ENCODE results near the gene ITPKA.
A peak's percentile ranks its signal among the peaks of the same experiment; 100 is the strongest.
"Not testable (repeated sequence)": the region's sequence is repeated elsewhere in the genome, so short reads cannot be mapped to it uniquely, and the experiment has no call there.

The ITPKA gene

GRCh38 chr15:41493205-41493901, at the start of gene ITPKA:
ITPKA (plus strand) TSS chr15:41493874; CDS start chr15:41493928, 54 bp downstream.
- DNase-seq (ENCODE audit: low read depth in 2 of 2), result peak; percentile 55 to 75

- DNase-seq (ENCODE audit: low read depth in 2 of 2), result no peak
These were observed 48.3 kb upstream of the ITPKA start for GRCh38 chr15:41445399-41445798.

- no peak for DNase-seq (ENCODE audit: low read depth in 2 of 2)
These were observed 31.4 kb upstream of the ITPKA start for GRCh38 chr15:41462084-41462795.

- DNase-seq (ENCODE audit: low read depth in 2 of 2), result no peak
These were observed 28.6 kb upstream of the ITPKA start for GRCh38 chr15:41464889-41465580.

GRCh38 chr15:41465822-41466421, 27.8 kb upstream of the ITPKA start:
- no peak for DNase-seq (ENCODE audit: low read depth in 2 of 2)

- DNase-seq (ENCODE audit: low read depth in 2 of 2), result no peak
These were observed 27.0 kb upstream of the ITPKA start for GRCh38 chr15:41466711-41467110.

GRCh38 chr15:41469644-41470043, 24.0 kb upstream of the ITPKA start:
- DNase-seq (ENCODE audit: low read depth in 2 of 2), result not testable (repeated sequence)

GRCh38 chr15:41473418-41473817, 20.3 kb upstream of the ITPKA start:
- DNase-seq (ENCODE audit: low read depth in 2 of 2), result no peak

GRCh38 chr15:41474436-41474835, 19.2 kb upstream of the ITPKA start:
- no peak for DNase-seq (ENCODE audit: low read depth in 2 of 2)

- DNase-seq (ENCODE audit: low read depth in 2 of 2), result no peak
These were observed 18.7 kb upstream of the ITPKA start for GRCh38 chr15:41474941-41475340.

- no peak for DNase-seq (ENCODE audit: low read depth in 2 of 2)
These were observed 17.1 kb upstream of the ITPKA start for GRCh38 chr15:41476416-41477048.

- no peak for DNase-seq (ENCODE audit: low read depth in 2 of 2)
These were observed 13.1 kb upstream of the ITPKA start for GRCh38 chr15:41480396-41481140.

- no peak for DNase-seq (ENCODE audit: low read depth in 2 of 2)
These were observed 11.4 kb upstream of the ITPKA start for GRCh38 chr15:41482110-41482877.

GRCh38 chr15:41483115-41483514, 10.6 kb upstream of the ITPKA start:
- no peak for DNase-seq (ENCODE audit: low read depth in 2 of 2)

GRCh38 chr15:41483519-41483918, 10.2 kb upstream of the ITPKA start:
- DNase-seq (ENCODE audit: low read depth in 2 of 2), result no peak

GRCh38 chr15:41484937-41485625, 8.6 kb upstream of the ITPKA start:
- DNase-seq (ENCODE audit: low read depth in 2 of 2), result no peak

- no peak for DNase-seq (ENCODE audit: low read depth in 2 of 2)
These were observed 7.4 kb upstream of the ITPKA start for GRCh38 chr15:41486286-41486685.

GRCh38 chr15:41487381-41487780, 6.3 kb upstream of the ITPKA start:
- DNase-seq (ENCODE audit: low read depth in 2 of 2), result no peak

- DNase-seq (ENCODE audit: low read depth in 2 of 2), result no peak
These were observed 5.9 kb upstream of the ITPKA start for GRCh38 chr15:41487802-41488201.

- DNase-seq (ENCODE audit: low read depth in 2 of 2), result no peak
These were observed 4.0 kb upstream of the ITPKA start for GRCh38 chr15:41489641-41490040.
